Measurements from ENCODE around the gene TRIM14.

GRCh38 chr9:98142182-98142907, 23.3 kb upstream of the TRIM14 start:
- TF ChIP-seq CTCF (IDR thresholded peaks at IDR 0.05; ENCODE audit: low read depth, low read length) (no peak), MAX (IDR thresholded peaks at IDR 0.05; ENCODE audit: low read depth, low read length) (no peak)
